GM23248 (cell line): ENCODE results near the gene RNASEH2B.

Experiments
- EZH2 ChIP-seq: fragments of 200-600 bp; sonication (generic); IDR thresholded peaks from 2 replicates; pipeline ENCODE4 v1.6.1; 2018; ENCODE audit warnings: antibody characterized with exemption, mild to moderate bottlenecking; ENCODE audit not compliant: insufficient read depth, poor library complexity, severe bottlenecking
- EZH2phosphoT487 ChIP-seq: fragments of 200-600 bp; sonication (generic); IDR thresholded peaks from 2 replicates; pipeline ENCODE4 v1.6.1; 2018; ENCODE audit warnings: antibody characterized with exemption, moderate library complexity, mild to moderate bottlenecking, low read depth; ENCODE audit not compliant: insufficient read depth

GRCh38 chr13:50999641-51000040 lies 90.0 kb downstream of the RNASEH2B start:
- TF ChIP-seq EZH2, result no peak
- no peak for TF ChIP-seq EZH2phosphoT487
